HepG2 (cell line): Measurements from ENCODE around the gene PLEKHA8. TPM values are rescaled to one million over a fixed set of nuclear protein-coding genes. Genes with fewer than 3 reads are reported as not detected.

Source experiments
- ATAC-seq: fragments of 200-7000 bp; cut with Tn5 transposase; 3 replicates; pipeline ENCODE4 v1.9.1; 2020; ENCODE audit warnings: mild to moderate bottlenecking, moderate library complexity
- BruUV-seq: library from RNA; stranded (reverse); fragments of 400-500 nt; replicated peaks from 2 replicates; lab custom pipeline; 2021; lab: Mats Ljungman, UMichigan
- CTCF ChIA-PET: fragments of 300-600 bp; formaldehyde crosslinking; extraction: SDS; loops from one replicate; lab custom pipeline; 2021; ENCODE audit warnings: low total read pairs, inconsistent platforms, low intra/inter-chr PET ratio; lab: Yijun Ruan, JAX
- POLR2A ChIA-PET: fragments of 350-600 bp; sonication (Branson Sonifier 250); formaldehyde crosslinking; loops from one replicate; lab custom pipeline; 2020; ENCODE audit warnings: antibody characterized with exemption, inconsistent platforms; lab: Yijun Ruan, JAX
- DNase-seq: peaks from one replicate; pipeline ENCODE4 v3.0.0-alpha.2; 2015; ENCODE audit warnings: low spot score
- FAIRE-seq: peaks from 3 replicates; lab custom pipeline; 2011; peaks lifted over from hg19 to GRCh38; lab: Jason Lieb, UNC
- H2AFZ ChIP-seq: one replicate; pipeline ENCODE4 v1.6.1; 2011; ENCODE audit warnings: low read length, inconsistent platforms
- H3K27ac ChIP-seq: fragments of 300-600 bp; 3 replicates; pipeline ENCODE4 v1.8.0; 2011; ENCODE audit warnings: mixed run types, mild to moderate bottlenecking, mixed read lengths, low read length, inconsistent platforms; ENCODE audit not compliant: insufficient read depth; ENCODE audit errors: extremely low read length
- H3K27me3 ChIP-seq, 2 experiments: fragments of 200-600 bp in 1 of 2; 2 replicates in 1 of 2; 3 replicates in 1 of 2; pipeline versions ENCODE4 v1.6.0 to v1.8.0; 2011; ENCODE audit warnings: low read length in 2 of 2, mild to moderate bottlenecking in 2 of 2, moderate library complexity in 2 of 2, inconsistent platforms in 1 of 2; ENCODE audit not compliant: insufficient read depth in 2 of 2, control insufficient read depth in 1 of 2
- H3K36me3 ChIP-seq, 2 experiments: fragments of 200-600 bp in 1 of 2; replicated peaks in 1 of 2; 2 replicates in 1 of 2; 3 replicates in 1 of 2; pipeline versions ENCODE4 v1.5.1 to v1.8.0; 2011; ENCODE audit warnings: low read length in 2 of 2, inconsistent platforms in 1 of 2; ENCODE audit not compliant: insufficient read depth in 2 of 2, control insufficient read depth in 1 of 2
- H3K4me1 ChIP-seq: 2 replicates; pipeline ENCODE4 v1.5.1; 2012; ENCODE audit warnings: low read length, inconsistent platforms; ENCODE audit not compliant: insufficient read depth
- H3K4me2 ChIP-seq: 2 replicates; pipeline ENCODE4 v1.6.0; 2011; ENCODE audit warnings: low read depth, low read length, inconsistent platforms
- H3K4me3 ChIP-seq, 3 experiments: fragments of 200-600 bp in 1 of 3; sonication (generic), shearing (Covaris generic) in 1 of 3; replicated peaks in 1 of 3; 2 replicates each; pipeline ENCODE4 v1.5.1; 2011 to 2016; ENCODE audit warnings: low read length in 3 of 3, inconsistent platforms in 2 of 3, low read depth in 2 of 3, mild to moderate bottlenecking in 2 of 3, control low read depth in 1 of 3, mixed read lengths in 1 of 3; ENCODE audit not compliant: insufficient read depth in 1 of 3
- H3K79me2 ChIP-seq: one replicate; pipeline ENCODE4 v1.6.1; 2011; ENCODE audit warnings: low read length, inconsistent platforms; ENCODE audit not compliant: insufficient read depth
- H3K9ac ChIP-seq: 2 replicates; pipeline ENCODE4 v1.6.0; 2011; ENCODE audit warnings: mild to moderate bottlenecking, low read depth, low read length, inconsistent platforms; ENCODE audit not compliant: insufficient read depth
- H3K9me3 ChIP-seq: 2 replicates; pipeline ENCODE4 v1.5.1; 2012; ENCODE audit warnings: mild to moderate bottlenecking, low read length
- H4K20me1 ChIP-seq: 2 replicates; pipeline ENCODE4 v1.6.0; 2011; ENCODE audit warnings: inconsistent platforms, mild to moderate bottlenecking, low read length, moderate library complexity; ENCODE audit not compliant: insufficient read depth
- ISL2 ChIP-seq: sonication (generic); formaldehyde crosslinking; IDR thresholded peaks from 2 replicates; pipeline ENCODE4 v1.5.0; 2020; ENCODE audit warnings: missing genetic modification reagents
- JUNB ChIP-seq: sonication (generic); formaldehyde crosslinking; IDR thresholded peaks from 2 replicates; pipeline ENCODE4 v1.8.0; 2022; ENCODE audit warnings: missing genetic modification reagents, mild to moderate bottlenecking, borderline replicate concordance
- MXI1 ChIP-seq: IDR thresholded peaks from 3 replicates; pipeline ENCODE4 v1.6.1; 2012; ENCODE audit warnings: low read depth, low read length, inconsistent platforms, borderline replicate concordance
- MZF1 ChIP-seq: sonication (generic); formaldehyde crosslinking; IDR thresholded peaks from 2 replicates; pipeline ENCODE4 v1.8.1; 2023; ENCODE audit warnings: mild to moderate bottlenecking, missing genetic modification reagents, borderline replicate concordance
- RNF2 ChIP-seq: fragments of 450-650 bp; conservative IDR thresholded peaks from 2 replicates; pipeline ENCODE4 v1.6.1; 2016; ENCODE audit warnings: low read depth
- ZNF350 ChIP-seq: sonication (generic); formaldehyde crosslinking; IDR thresholded peaks from 2 replicates; pipeline ENCODE4 v1.4.0; 2020; ENCODE audit warnings: mild to moderate bottlenecking, low read depth, missing genetic modification reagents, borderline replicate concordance
- ZNF816 ChIP-seq: sonication (generic); formaldehyde crosslinking; IDR thresholded peaks from 2 replicates; pipeline ENCODE4 v1.8.0; 2022; ENCODE audit warnings: missing genetic modification reagents, mild to moderate bottlenecking, borderline replicate concordance
- WGBS: methylation state at CpG from one replicate; pipeline ENCODE4 v1.1.6; 2017; ENCODE audit warnings: low lambda C conversion rate; 5-methylcytosine and 5-hydroxymethylcytosine counted together
- in situ Hi-C: cut with HindIII; loops from 2 replicates; pipeline ENCODE4 v1.10.0; 2017; ENCODE audit warnings: low pct_unique_long_range_greater_than_20kb; ENCODE audit not compliant: extremely low pct_ligation_motif_present
- intact Hi-C: fragments of 100-400 bp; cut with micrococcal nuclease; formaldehyde crosslinking; loops from one replicate; pipeline ENCODE4 v1.10.0; 2022; ENCODE audit not compliant: unreplicated experiment
- polyA plus RNA-seq, 8 experiments: library from polyadenylated mRNA; depleted of rRNA in 3 of 8; stranded (reverse) in 7 of 8; unstranded in 1 of 8; fragments of >200 nt; fragmentation: Illumina TruSeq in 4 of 8; extraction: Trizol in 4 of 8; gene quantifications; 2 replicates each; pipeline versions ENCODE4 v1.2.1 to v1.2.3, GENCODE V29; 2011 to 2016; ENCODE audit warnings: low read depth in 4 of 8, missing spikeins in 1 of 8, mixed read lengths in 1 of 8; ENCODE audit not compliant: insufficient read depth in 1 of 8
- total RNA-seq, 5 experiments: library from RNA; depleted of rRNA; stranded (reverse); fragments of >200 nt; fragmentation: Illumina TruSeq; extraction: Trizol; gene quantifications; 2 replicates each; pipeline ENCODE4 v1.2.3, GENCODE V29; 2016; ENCODE audit warnings: low read depth in 1 of 5
- TF ChIP-seq, protein P1 (sequence below): sonication (generic); formaldehyde crosslinking; IDR thresholded peaks from 2 replicates; pipeline ENCODE4 v1.5.1; 2020; ENCODE audit warnings: mild to moderate bottlenecking, missing genetic modification reagents, moderate library complexity
- TF ChIP-seq, protein P2 (sequence below): sonication (generic); formaldehyde crosslinking; IDR thresholded peaks from 2 replicates; pipeline ENCODE4 v1.8.1; 2023; ENCODE audit warnings: mild to moderate bottlenecking, inconsistent platforms, moderate library complexity, missing genetic modification reagents, borderline replicate concordance
- TF ChIP-seq, protein P3 (sequence below): IDR thresholded peaks from 2 replicates; pipeline ENCODE4 v1.6.1; 2018; ENCODE audit warnings: missing genetic modification reagents, mild to moderate bottlenecking, missing compliant biosample characterization
- TF ChIP-seq, protein P4 (sequence below): sonication (generic); formaldehyde crosslinking; IDR thresholded peaks from 2 replicates; pipeline ENCODE4 v1.4.0; 2020; ENCODE audit warnings: missing genetic modification reagents, borderline replicate concordance

Gene PLEKHA8
- total and polyA plus RNA-seq, 2 of the 13 experiments (the other 11 are each of a cell fraction or from before 2014, with no cell fraction given), result 12.5 to 26.4 TPM

DNA sequence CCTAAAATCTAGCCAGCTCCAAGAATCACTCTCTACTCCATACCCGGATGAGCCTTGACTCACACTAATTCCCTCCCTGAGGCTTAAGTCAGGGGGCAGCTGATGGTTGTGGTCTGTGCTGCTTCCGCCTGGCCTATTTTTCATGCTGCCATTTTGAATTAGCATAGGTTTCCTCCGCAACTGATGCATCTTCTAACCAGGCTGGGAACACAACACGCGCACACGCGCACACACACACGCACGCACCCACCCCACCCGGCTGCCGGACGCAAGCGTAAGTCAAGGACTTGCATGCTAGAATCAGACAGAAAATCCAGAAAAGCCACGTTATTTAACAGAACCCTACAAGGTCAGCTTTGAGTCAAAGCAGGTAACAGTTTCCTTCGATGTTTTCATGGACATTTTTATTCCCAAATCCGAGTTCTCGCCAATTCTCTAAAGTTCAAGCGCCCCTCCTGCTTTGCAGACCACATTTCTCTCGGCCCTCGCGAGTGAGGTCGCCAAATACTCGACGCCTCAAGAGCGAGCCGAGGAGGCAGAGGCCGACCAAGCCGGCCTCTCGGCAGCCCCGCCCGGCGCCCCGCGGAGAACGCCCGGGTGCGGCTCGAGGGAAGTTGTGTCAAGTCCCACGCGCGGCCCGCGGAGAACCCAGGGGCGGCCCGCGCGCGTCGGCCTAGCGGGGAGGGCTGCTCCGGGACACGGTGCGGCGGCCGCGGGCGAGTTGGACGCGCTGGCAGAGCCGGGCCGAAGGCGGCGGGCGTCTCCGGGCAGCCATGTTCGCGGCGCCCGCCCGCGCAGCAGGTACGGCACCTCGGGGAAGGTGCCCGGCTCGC is 39.6 kb upstream of the PLEKHA8 start:
- H3K4me3 ChIP-seq, result peak overlapping the region; percentile 96 to 99 (median 97)
- ATAC-seq, result peak; percentile 57
- peak overlapping the region; percentile 86 for H3K27ac ChIP-seq
- CTCF ChIA-PET, result no interaction called here
- TSS peak; percentile 88 for BruUV-seq
- H4K20me1 ChIP-seq, result peaks cover 4% of the 10 kb centered on the region; the same call in 1 of the 2 replicates
- H3K4me2 ChIP-seq, result peak overlapping the region; percentile 94
- H3K9ac ChIP-seq, result peak overlapping the region; percentile 89
- H3K79me2 ChIP-seq, result peaks cover 49% of the 10 kb centered on the region
- H3K36me3 ChIP-seq, result peaks cover 0 to 2% of the 10 kb centered on the region in 2 experiments; a peak in 1 of 5 replicates
- DNase-seq, result peak; percentile 57
- H2AFZ ChIP-seq, result peak overlapping the region; percentile 5
- no peaks in the 10 kb centered on the region for H3K27me3 ChIP-seq
- no peaks in the 10 kb centered on the region for H3K9me3 ChIP-seq
- in situ Hi-C loops, result loop anchor here (5.0 kb wide), 1 partner anchor 39 kb away; the partner anchor contains the start of genes FKBP14 and PLEKHA8
- intact Hi-C loops, result loop anchor here (1.0 to 2.0 kb wide), 2 partner anchors 40 to 74 kb away; partner anchors contain the start of gene PLEKHA8
- POLR2A ChIA-PET, result interaction anchor here (0.7 to 2.5 kb wide), 6 partner anchors 12 to 73 kb away, joined by 3 to 22 read pairs (median 9); partner anchors contain the start of genes FKBP14 and PLEKHA8
- no peak for FAIRE-seq
- H3K4me1 ChIP-seq, result peaks cover 37% of the 10 kb centered on the region
- WGBS, result under 1% methylated on average over 17 of the region's 75 CpGs
- TF ChIP-seq, protein P1, sequence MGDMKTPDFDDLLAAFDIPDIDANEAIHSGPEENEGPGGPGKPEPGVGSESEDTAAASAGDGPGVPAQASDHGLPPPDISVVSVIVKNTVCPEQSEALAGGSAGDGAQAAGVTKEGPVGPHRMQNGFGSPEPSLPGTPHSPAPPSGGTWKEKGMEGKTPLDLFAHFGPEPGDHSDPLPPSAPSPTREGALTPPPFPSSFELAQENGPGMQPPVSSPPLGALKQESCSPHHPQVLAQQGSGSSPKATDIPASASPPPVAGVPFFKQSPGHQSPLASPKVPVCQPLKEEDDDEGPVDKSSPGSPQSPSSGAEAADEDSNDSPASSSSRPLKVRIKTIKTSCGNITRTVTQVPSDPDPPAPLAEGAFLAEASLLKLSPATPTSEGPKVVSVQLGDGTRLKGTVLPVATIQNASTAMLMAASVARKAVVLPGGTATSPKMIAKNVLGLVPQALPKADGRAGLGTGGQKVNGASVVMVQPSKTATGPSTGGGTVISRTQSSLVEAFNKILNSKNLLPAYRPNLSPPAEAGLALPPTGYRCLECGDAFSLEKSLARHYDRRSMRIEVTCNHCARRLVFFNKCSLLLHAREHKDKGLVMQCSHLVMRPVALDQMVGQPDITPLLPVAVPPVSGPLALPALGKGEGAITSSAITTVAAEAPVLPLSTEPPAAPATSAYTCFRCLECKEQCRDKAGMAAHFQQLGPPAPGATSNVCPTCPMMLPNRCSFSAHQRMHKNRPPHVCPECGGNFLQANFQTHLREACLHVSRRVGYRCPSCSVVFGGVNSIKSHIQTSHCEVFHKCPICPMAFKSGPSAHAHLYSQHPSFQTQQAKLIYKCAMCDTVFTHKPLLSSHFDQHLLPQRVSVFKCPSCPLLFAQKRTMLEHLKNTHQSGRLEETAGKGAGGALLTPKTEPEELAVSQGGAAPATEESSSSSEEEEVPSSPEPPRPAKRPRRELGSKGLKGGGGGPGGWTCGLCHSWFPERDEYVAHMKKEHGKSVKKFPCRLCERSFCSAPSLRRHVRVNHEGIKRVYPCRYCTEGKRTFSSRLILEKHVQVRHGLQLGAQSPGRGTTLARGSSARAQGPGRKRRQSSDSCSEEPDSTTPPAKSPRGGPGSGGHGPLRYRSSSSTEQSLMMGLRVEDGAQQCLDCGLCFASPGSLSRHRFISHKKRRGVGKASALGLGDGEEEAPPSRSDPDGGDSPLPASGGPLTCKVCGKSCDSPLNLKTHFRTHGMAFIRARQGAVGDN, result peak; percentile 82
- TF ChIP-seq ISL2, result no peak
- TF ChIP-seq JUNB (CRISPR knock-in tag), result no peak; the same call in 1 of the 2 replicates
- TF ChIP-seq MZF1, result no peak
- TF ChIP-seq, protein P2, sequence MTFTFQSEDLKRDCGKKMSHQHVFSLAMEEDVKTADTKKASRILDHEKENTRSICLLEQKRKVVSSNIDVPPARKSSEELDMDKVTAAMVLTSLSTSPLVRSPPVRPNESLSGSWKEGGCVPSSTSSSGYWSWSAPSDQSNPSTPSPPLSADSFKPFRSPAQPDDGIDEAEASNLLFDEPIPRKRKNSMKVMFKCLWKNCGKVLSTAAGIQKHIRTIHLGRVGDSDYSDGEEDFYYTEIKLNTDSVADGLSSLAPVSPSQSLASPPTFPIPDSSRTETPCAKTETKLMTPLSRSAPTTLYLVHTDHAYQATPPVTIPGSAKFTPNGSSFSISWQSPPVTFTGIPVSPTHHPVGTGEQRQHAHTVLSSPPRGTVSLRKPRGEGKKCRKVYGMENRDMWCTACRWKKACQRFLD (CRISPR knock-in tag), result 0 out of 2 replicates have a peak, but pooled peaks have one; percentile 12
- TF ChIP-seq ZNF816, result peak; percentile 61; the same call in 1 of the 2 replicates
- TF ChIP-seq, protein P3, sequence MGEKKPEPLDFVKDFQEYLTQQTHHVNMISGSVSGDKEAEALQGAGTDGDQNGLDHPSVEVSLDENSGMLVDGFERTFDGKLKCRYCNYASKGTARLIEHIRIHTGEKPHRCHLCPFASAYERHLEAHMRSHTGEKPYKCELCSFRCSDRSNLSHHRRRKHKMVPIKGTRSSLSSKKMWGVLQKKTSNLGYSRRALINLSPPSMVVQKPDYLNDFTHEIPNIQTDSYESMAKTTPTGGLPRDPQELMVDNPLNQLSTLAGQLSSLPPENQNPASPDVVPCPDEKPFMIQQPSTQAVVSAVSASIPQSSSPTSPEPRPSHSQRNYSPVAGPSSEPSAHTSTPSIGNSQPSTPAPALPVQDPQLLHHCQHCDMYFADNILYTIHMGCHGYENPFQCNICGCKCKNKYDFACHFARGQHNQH, result 0 out of 2 replicates have a peak, but pooled peaks have one; percentile 36
- no peak for TF ChIP-seq RNF2
- peak; percentile 24; the same call in 1 of the 2 replicates for TF ChIP-seq ZNF350 (CRISPR knock-in tag)
- TF ChIP-seq, protein P4, sequence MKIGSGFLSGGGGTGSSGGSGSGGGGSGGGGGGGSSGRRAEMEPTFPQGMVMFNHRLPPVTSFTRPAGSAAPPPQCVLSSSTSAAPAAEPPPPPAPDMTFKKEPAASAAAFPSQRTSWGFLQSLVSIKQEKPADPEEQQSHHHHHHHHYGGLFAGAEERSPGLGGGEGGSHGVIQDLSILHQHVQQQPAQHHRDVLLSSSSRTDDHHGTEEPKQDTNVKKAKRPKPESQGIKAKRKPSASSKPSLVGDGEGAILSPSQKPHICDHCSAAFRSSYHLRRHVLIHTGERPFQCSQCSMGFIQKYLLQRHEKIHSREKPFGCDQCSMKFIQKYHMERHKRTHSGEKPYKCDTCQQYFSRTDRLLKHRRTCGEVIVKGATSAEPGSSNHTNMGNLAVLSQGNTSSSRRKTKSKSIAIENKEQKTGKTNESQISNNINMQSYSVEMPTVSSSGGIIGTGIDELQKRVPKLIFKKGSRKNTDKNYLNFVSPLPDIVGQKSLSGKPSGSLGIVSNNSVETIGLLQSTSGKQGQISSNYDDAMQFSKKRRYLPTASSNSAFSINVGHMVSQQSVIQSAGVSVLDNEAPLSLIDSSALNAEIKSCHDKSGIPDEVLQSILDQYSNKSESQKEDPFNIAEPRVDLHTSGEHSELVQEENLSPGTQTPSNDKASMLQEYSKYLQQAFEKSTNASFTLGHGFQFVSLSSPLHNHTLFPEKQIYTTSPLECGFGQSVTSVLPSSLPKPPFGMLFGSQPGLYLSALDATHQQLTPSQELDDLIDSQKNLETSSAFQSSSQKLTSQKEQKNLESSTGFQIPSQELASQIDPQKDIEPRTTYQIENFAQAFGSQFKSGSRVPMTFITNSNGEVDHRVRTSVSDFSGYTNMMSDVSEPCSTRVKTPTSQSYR, result 0 out of 2 replicates have a peak, but pooled peaks have one; percentile 18
- no peak for TF ChIP-seq MXI1
